ENCODE data around the gene METAP1.

- no peak for TF ChIP-seq CSRNP3 (CRISPR knock-in tag; IDR thresholded peaks at IDR 0.05)
- no peak for TF ChIP-seq CREB5 (CRISPR knock-in tag; IDR thresholded peaks at IDR 0.05; ENCODE audit: low read depth)
- no peak for TF ChIP-seq TCF4 (CRISPR knock-in tag; IDR thresholded peaks at IDR 0.05; ENCODE audit: borderline replicate concordance)
- TF ChIP-seq GLIS3 (CRISPR knock-in tag; IDR thresholded peaks at IDR 0.05): no peak
- TF ChIP-seq PATZ1 (CRISPR knock-in tag; IDR thresholded peaks at IDR 0.05; ENCODE audit: borderline replicate concordance): no peak
- no peak for TF ChIP-seq ZNF565 (CRISPR knock-in tag; conservative IDR thresholded peaks at IDR 0.05; ENCODE audit: low read depth)
- TF ChIP-seq POU6F1 (CRISPR knock-in tag; IDR thresholded peaks at IDR 0.05; ENCODE audit: borderline replicate concordance, low read depth): no peak
- TF ChIP-seq RARB (CRISPR knock-in tag; IDR thresholded peaks at IDR 0.05): no peak
- TF ChIP-seq PPARA (CRISPR knock-in tag; IDR thresholded peaks at IDR 0.05; ENCODE audit: borderline replicate concordance): no peak
- no peak for TF ChIP-seq ZNF8 (CRISPR knock-in tag; IDR thresholded peaks at IDR 0.05)
- no peak for TF ChIP-seq ZFP30 (CRISPR knock-in tag; IDR thresholded peaks at IDR 0.05)
- no peak for TF ChIP-seq TSHZ2 (CRISPR knock-in tag; IDR thresholded peaks at IDR 0.05)
- TF ChIP-seq ISL1 (CRISPR knock-in tag; IDR thresholded peaks at IDR 0.05): no peak
- no peak for TF ChIP-seq BACH2 (CRISPR knock-in tag; IDR thresholded peaks at IDR 0.05; ENCODE audit: borderline replicate concordance)
Measured at GRCh38 chr4:98996765-98997068, 1.2 kb downstream of the METAP1 start.

All from SK-N-SH treated with all-trans-retinoic acid at 6 μM for 48 hours (cell line).